GM12878 (cell line): ENCODE data around the gene ZSCAN10. TPM values are rescaled to one million over a fixed set of nuclear protein-coding genes. Genes with fewer than 3 reads are reported as not detected.

ENCODE experiments used
- ATAC-seq: fragments of 200-7000 bp; cut with Tn5 transposase; 3 replicates; pipeline ENCODE4 v1.9.1; 2020; ENCODE audit warnings: mild to moderate bottlenecking, moderate library complexity
- BruUV-seq: library from RNA; stranded (reverse); fragments of 400-500 nt; replicated peaks from 2 replicates; lab custom pipeline; 2021; lab: Mats Ljungman, UMichigan
- CTCF ChIA-PET: fragments of 300-600 bp; sonication (Branson Sonifier 250); formaldehyde crosslinking; extraction: SDS; loops from one replicate; lab custom pipeline; 2021; ENCODE audit warnings: inconsistent platforms; lab: Yijun Ruan, JAX
- POLR2A ChIA-PET: fragments of 350-600 bp; formaldehyde crosslinking; extraction: SDS; loops from one replicate; lab custom pipeline; 2021; ENCODE audit warnings: inconsistent platforms; lab: Charles Lee
- RAD21 ChIA-PET: fragments of 300-600 bp; sonication (Branson Sonifier 250); formaldehyde crosslinking; loops from one replicate; lab custom pipeline; 2023; ENCODE audit warnings: antibody characterized with exemption; ENCODE audit not compliant: unreplicated experiment; lab: Charles Lee
- SMC1A ChIA-PET: fragments of 300-600 bp; sonication (Branson Sonifier 250); formaldehyde crosslinking; loops from one replicate; lab custom pipeline; 2023; ENCODE audit not compliant: unreplicated experiment, uncharacterized antibody; lab: Charles Lee
- DNase-seq: peaks from one replicate; pipeline ENCODE4 v3.0.0-alpha.2; 2011; ENCODE audit warnings: low read depth, low spot score
- FAIRE-seq: peaks from 3 replicates; lab custom pipeline; 2011; peaks lifted over from hg19 to GRCh38; lab: Jason Lieb, UNC
- H2AFZ ChIP-seq: 2 replicates; pipeline ENCODE4 v1.6.0; 2011; ENCODE audit warnings: low read depth, low read length, control low read depth; ENCODE audit not compliant: control insufficient read depth
- H3K27ac ChIP-seq: 2 replicates; pipeline ENCODE4 v1.5.1; 2011; ENCODE audit warnings: control low read depth; ENCODE audit not compliant: control insufficient read depth, insufficient read depth
- H3K27me3 ChIP-seq, 2 experiments: replicated peaks in 1 of 2; 2 replicates each; pipeline versions ENCODE4 v1.6.0 to v1.6.1; 2011; ENCODE audit warnings: low read length in 1 of 2; ENCODE audit not compliant: control insufficient read depth in 2 of 2, insufficient read depth in 2 of 2
- H3K36me3 ChIP-seq, 2 experiments: 2 replicates each; pipeline ENCODE4 v1.5.1; 2011; ENCODE audit warnings: low read length in 1 of 2; ENCODE audit not compliant: control insufficient read depth in 2 of 2, insufficient read depth in 2 of 2
- H3K4me1 ChIP-seq: 2 replicates; pipeline ENCODE4 v1.6.1; 2011; ENCODE audit warnings: mild to moderate bottlenecking, low read length, moderate library complexity, mixed read lengths; ENCODE audit not compliant: control insufficient read depth, insufficient read depth
- H3K4me2 ChIP-seq: 2 replicates; pipeline ENCODE4 v1.6.0; 2011; ENCODE audit warnings: control low read depth; ENCODE audit not compliant: control insufficient read depth, insufficient read depth
- H3K4me3 ChIP-seq: fragments of 200-600 bp; sonication (generic); 2 replicates; pipeline ENCODE4 v1.5.1; 2016
- H3K79me2 ChIP-seq: 2 replicates; pipeline ENCODE4 v1.6.0; 2011; ENCODE audit warnings: low read length; ENCODE audit not compliant: control insufficient read depth, insufficient read depth
- H3K9ac ChIP-seq: 2 replicates; pipeline ENCODE4 v1.8.0; 2011; ENCODE audit warnings: low read length, control low read depth, mixed read lengths; ENCODE audit not compliant: control insufficient read depth, insufficient read depth
- H3K9me3 ChIP-seq: replicated peaks from 3 replicates; pipeline ENCODE4 v1.5.1; 2011; ENCODE audit warnings: mild to moderate bottlenecking, low read length; ENCODE audit not compliant: control insufficient read depth, insufficient read depth
- H4K20me1 ChIP-seq: 2 replicates; pipeline ENCODE4 v1.6.0; 2011; ENCODE audit not compliant: control insufficient read depth, insufficient read depth
- EGR1 ChIP-seq, 2 experiments: IDR thresholded peaks; 1 replicate in 1 of 2; 2 replicates in 1 of 2; pipeline ENCODE4 v1.6.1; 2011 to 2012; ENCODE audit warnings: low read depth in 2 of 2, low read length in 2 of 2, borderline replicate concordance in 1 of 2, mild to moderate bottlenecking in 1 of 2, moderate library complexity in 1 of 2
- MXI1 ChIP-seq: fragments of 150-350 bp; IDR thresholded peaks from 2 replicates; pipeline ENCODE4 v1.6.1; 2011; ENCODE audit warnings: low read depth, mild to moderate bottlenecking, inconsistent platforms, low read length, improper control_type of control experiment
- NRF1 ChIP-seq: conservative IDR thresholded peaks from 2 replicates; pipeline ENCODE4 v1.6.1; 2011; ENCODE audit warnings: mild to moderate bottlenecking, low read depth, low read length, improper control_type of control experiment
- SMAD5 ChIP-seq: IDR thresholded peaks from 2 replicates; pipeline ENCODE4 v1.6.1; 2016; ENCODE audit warnings: antibody characterized with exemption, low read depth
- SUZ12 ChIP-seq: fragments of 200-600 bp; sonication (generic); IDR thresholded peaks from one replicate; pipeline ENCODE4 v1.6.1; 2018; ENCODE audit warnings: antibody characterized with exemption, mild to moderate bottlenecking; ENCODE audit not compliant: unreplicated experiment
- ZSCAN29 ChIP-seq: fragments of 450-650 bp; IDR thresholded peaks from 2 replicates; pipeline ENCODE4 v1.6.1; 2017; ENCODE audit warnings: mild to moderate bottlenecking, moderate library complexity
- WGBS: methylation state at CpG from one replicate; pipeline ENCODE4 v1.1.6; 2016; ENCODE audit warnings: low lambda C conversion rate; ENCODE audit not compliant: insufficient replicate concordance, insufficient coverage; ENCODE audit errors: missing lambda C conversion rate; 5-methylcytosine and 5-hydroxymethylcytosine counted together
- in situ Hi-C: fragments of 300-500 bp; cut with MboI; formaldehyde crosslinking; loops from 9 replicates; pipeline ENCODE4 v1.14.3; 2018; ENCODE audit warnings: mixed read lengths
- intact Hi-C: fragments of 100-400 bp; cut with micrococcal nuclease; formaldehyde crosslinking; loops from one replicate; pipeline ENCODE4 v1.14.2; 2022; ENCODE audit not compliant: unreplicated experiment
- polyA plus RNA-seq, 11 experiments: library from polyadenylated mRNA; depleted of rRNA in 4 of 11; unstranded in 6 of 11; stranded (reverse) in 5 of 11; fragments of >200 nt; fragmentation: Nextera tagmentation in 4 of 11; fragmentation: Illumina TruSeq in 1 of 11; extraction: Ambion mirVana in 4 of 11; extraction: Trizol in 1 of 11; gene quantifications; 1 replicate in 1 of 11; 2 replicates in 10 of 11; pipeline versions ENCODE4 v1.2.1 to v1.2.3, GENCODE V29; 2011 to 2016; ENCODE audit warnings: inconsistent platforms in 2 of 11, missing spikeins in 2 of 11, low read depth in 1 of 11
- total RNA-seq, 4 experiments: library from RNA; depleted of rRNA in 3 of 4; stranded (reverse); fragments of >200 nt in 3 of 4; fragmentation: Illumina TruSeq in 1 of 4; extraction: Trizol in 1 of 4; gene quantifications; 2 replicates each; pipeline versions ENCODE4 v1.2.1 to v1.2.3, GENCODE V29; 2013 to 2021
- TF ChIP-seq, protein P1 (sequence below): fragments of 450-650 bp; IDR thresholded peaks from 2 replicates; pipeline ENCODE4 v1.6.1; 2016; ENCODE audit warnings: mild to moderate bottlenecking
- TF ChIP-seq, protein P2 (sequence below): fragments of 150-350 bp; IDR thresholded peaks from 2 replicates; pipeline ENCODE4 v1.6.1; 2016; ENCODE audit warnings: low read depth, low read length
- TF ChIP-seq, protein P3 (sequence below): fragments of 450-650 bp; formaldehyde crosslinking; IDR thresholded peaks from 2 replicates; pipeline ENCODE4 v1.4.0; 2022; ENCODE audit warnings: mild to moderate bottlenecking, moderate library complexity

The ZSCAN10 gene
- total and polyA plus RNA-seq, 10 of the 15 experiments (the other 5 are each of a cell fraction or from before 2014, with no cell fraction given): 0.06 to 0.33 TPM; not detected in 8

DNA sequence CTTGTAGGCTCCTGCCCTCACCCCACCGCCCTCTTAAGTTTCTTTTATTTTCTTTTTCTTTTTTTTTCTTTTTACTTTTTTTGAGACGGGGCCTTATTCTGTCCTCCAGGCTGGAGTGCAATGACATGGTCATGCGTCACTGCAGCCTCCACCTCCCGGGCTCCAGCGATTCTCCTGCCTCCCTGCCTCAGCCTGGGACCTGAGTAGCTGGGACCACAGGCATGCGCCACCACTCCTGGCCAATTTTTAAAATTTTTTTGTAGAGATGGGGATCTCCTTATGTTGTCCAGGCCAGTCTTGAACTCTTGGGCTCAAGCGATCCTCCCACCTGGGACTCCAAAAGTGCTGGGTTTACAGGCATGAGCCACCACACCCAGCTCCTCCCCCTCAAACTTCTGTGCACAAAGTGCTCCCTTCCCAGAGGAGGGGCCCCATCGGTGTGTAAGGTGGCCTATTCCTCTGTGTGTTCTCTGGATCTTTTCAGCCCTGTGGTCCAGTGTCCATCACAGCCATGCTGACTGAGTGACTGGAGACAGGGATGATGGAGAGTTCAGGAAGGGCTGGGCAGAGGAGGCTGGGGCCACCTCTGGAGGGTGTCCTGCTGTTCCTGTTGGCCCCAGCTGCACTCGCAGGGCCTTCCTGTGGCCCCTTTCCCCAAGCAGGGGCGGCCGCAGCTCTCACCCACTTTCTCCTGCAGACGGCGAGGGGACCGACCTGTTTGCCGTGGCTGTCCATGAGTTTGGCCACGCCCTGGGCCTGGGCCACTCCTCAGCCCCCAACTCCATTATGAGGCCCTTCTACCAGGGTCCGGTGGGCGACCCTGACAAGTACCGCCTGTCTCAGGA is 42.5 kb downstream of the ZSCAN10 start:
- ATAC-seq (no peak), FAIRE-seq (no peak), DNase-seq (no peak)
- ChIA-PET RAD21 (interaction anchor here (1.0 kb wide), 1 partner anchor 73 kb away, joined by 3 read pairs; no protein-coding TSS in a partner anchor), CTCF (interaction anchor here (1.5 to 1.7 kb wide), 3 partner anchors 25 to 73 kb away, joined by 4 to 8 read pairs (median 5); no protein-coding TSS in a partner anchor), POLR2A (no interaction called here), SMC1A (interaction anchor here (1.7 kb wide), 1 partner anchor 24 kb away, joined by 5 read pairs; no protein-coding TSS in a partner anchor)
- H3K9ac ChIP-seq: no peak overlapping the region
- H3K4me2 ChIP-seq: no peak overlapping the region
- H3K4me1 ChIP-seq: peaks cover 16% of the 10 kb centered on the region
- in situ Hi-C loops: no loop called here
- H3K36me3 ChIP-seq: no peaks in the 10 kb centered on the region
- H3K4me3 ChIP-seq: no peak overlapping the region
- intact Hi-C loops: no loop called here
- no TSS peak for BruUV-seq
- no peaks in the 10 kb centered on the region for H3K79me2 ChIP-seq
- H3K27me3 ChIP-seq: no peaks in the 10 kb centered on the region
- H3K9me3 ChIP-seq: no peaks in the 10 kb centered on the region
- WGBS: 72% methylated on average over 18 of the region's 19 CpGs
- H4K20me1 ChIP-seq: no peaks in the 10 kb centered on the region
- H3K27ac ChIP-seq: no peak overlapping the region
- no peak overlapping the region for H2AFZ ChIP-seq
- TF ChIP-seq NRF1: no peak
- no peak for TF ChIP-seq SMAD5
- no peak for TF ChIP-seq SUZ12
- no peak for TF ChIP-seq MXI1
- TF ChIP-seq, protein P1, sequence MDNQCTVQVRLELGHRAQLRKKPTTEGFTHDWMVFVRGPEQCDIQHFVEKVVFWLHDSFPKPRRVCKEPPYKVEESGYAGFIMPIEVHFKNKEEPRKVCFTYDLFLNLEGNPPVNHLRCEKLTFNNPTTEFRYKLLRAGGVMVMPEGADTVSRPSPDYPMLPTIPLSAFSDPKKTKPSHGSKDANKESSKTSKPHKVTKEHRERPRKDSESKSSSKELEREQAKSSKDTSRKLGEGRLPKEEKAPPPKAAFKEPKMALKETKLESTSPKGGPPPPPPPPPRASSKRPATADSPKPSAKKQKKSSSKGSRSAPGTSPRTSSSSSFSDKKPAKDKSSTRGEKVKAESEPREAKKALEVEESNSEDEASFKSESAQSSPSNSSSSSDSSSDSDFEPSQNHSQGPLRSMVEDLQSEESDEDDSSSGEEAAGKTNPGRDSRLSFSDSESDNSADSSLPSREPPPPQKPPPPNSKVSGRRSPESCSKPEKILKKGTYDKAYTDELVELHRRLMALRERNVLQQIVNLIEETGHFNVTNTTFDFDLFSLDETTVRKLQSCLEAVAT: no peak
- no peak for TF ChIP-seq EGR1 (IDR thresholded peaks at IDR 0.05; ENCODE audit: borderline replicate concordance in 1 of 2, low read depth in 2 of 2, low read length in 2 of 2)
- TF ChIP-seq, protein P2, sequence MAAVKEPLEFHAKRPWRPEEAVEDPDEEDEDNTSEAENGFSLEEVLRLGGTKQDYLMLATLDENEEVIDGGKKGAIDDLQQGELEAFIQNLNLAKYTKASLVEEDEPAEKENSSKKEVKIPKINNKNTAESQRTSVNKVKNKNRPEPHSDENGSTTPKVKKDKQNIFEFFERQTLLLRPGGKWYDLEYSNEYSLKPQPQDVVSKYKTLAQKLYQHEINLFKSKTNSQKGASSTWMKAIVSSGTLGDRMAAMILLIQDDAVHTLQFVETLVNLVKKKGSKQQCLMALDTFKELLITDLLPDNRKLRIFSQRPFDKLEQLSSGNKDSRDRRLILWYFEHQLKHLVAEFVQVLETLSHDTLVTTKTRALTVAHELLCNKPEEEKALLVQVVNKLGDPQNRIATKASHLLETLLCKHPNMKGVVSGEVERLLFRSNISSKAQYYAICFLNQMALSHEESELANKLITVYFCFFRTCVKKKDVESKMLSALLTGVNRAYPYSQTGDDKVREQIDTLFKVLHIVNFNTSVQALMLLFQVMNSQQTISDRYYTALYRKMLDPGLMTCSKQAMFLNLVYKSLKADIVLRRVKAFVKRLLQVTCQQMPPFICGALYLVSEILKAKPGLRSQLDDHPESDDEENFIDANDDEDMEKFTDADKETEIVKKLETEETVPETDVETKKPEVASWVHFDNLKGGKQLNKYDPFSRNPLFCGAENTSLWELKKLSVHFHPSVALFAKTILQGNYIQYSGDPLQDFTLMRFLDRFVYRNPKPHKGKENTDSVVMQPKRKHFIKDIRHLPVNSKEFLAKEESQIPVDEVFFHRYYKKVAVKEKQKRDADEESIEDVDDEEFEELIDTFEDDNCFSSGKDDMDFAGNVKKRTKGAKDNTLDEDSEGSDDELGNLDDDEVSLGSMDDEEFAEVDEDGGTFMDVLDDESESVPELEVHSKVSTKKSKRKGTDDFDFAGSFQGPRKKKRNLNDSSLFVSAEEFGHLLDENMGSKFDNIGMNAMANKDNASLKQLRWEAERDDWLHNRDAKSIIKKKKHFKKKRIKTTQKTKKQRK: no peak
- TF ChIP-seq ZSCAN29: no peak
- TF ChIP-seq, protein P3, sequence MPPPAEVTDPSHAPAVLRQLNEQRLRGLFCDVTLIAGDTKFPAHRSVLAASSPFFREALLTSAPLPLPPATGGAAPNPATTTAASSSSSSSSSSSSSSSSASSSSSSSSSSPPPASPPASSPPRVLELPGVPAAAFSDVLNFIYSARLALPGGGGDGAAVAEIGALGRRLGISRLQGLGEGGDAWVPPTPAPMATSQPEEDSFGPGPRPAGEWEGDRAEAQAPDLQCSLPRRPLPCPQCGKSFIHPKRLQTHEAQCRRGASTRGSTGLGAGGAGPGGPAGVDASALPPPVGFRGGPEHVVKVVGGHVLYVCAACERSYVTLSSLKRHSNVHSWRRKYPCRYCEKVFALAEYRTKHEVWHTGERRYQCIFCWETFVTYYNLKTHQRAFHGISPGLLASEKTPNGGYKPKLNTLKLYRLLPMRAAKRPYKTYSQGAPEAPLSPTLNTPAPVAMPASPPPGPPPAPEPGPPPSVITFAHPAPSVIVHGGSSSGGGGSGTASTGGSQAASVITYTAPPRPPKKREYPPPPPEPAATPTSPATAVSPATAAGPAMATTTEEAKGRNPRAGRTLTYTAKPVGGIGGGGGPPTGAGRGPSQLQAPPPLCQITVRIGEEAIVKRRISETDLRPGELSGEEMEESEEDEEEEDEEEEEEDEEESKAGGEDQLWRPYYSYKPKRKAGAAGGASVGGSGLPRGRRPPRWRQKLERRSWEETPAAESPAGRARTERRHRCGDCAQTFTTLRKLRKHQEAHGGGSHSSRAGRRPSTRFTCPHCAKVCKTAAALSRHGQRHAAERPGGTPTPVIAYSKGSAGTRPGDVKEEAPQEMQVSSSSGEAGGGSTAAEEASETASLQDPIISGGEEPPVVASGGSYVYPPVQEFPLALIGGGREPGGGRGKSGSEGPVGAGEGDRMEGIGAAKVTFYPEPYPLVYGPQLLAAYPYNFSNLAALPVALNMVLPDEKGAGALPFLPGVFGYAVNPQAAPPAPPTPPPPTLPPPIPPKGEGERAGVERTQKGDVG (CRISPR knock-in tag): no peak
- TF ChIP-seq, all 136 proteins: peak for 0
